Neuronal stem cell (in vitro differentiated cells): ENCODE data around the gene SHE.
A peak's percentile ranks its signal among the peaks of the same experiment; 100 is the strongest.
"Not testable (repeated sequence)": the region's sequence is repeated elsewhere in the genome, so short reads cannot be mapped to it uniquely, and the experiment has no call there.

Experiments used
- DNase-seq: peaks from one replicate; pipeline ENCODE4 v3.0.0-alpha.2; 2013; ENCODE audit warnings: low spot score
- H2AFZ ChIP-seq: one replicate; pipeline ENCODE4 v1.6.1; 2013; ENCODE audit warnings: mild to moderate bottlenecking, low read length, inconsistent platforms
- H2AK5ac ChIP-seq: 2 replicates; pipeline ENCODE4 v1.6.1; 2013; ENCODE audit warnings: low read depth, mild to moderate bottlenecking, inconsistent platforms, low read length, moderate library complexity, mixed read lengths
- H2BK120ac ChIP-seq: 2 replicates; pipeline ENCODE4 v1.6.1; 2013; ENCODE audit warnings: low read depth, mild to moderate bottlenecking, inconsistent platforms, low read length, moderate library complexity, mixed read lengths
- H2BK12ac ChIP-seq: one replicate; pipeline ENCODE4 v1.6.1; 2013; ENCODE audit warnings: low read length, inconsistent platforms
- H2BK15ac ChIP-seq: 2 replicates; pipeline ENCODE4 v1.6.1; 2013; ENCODE audit warnings: mild to moderate bottlenecking, low read length, inconsistent platforms, mixed read lengths
- H2BK5ac ChIP-seq: one replicate; pipeline ENCODE4 v1.6.1; 2013; ENCODE audit warnings: inconsistent platforms, mild to moderate bottlenecking, low read length, moderate library complexity
- H3K14ac ChIP-seq: one replicate; pipeline ENCODE4 v1.6.1; 2013; ENCODE audit warnings: low read length, inconsistent platforms
- H3K18ac ChIP-seq: 2 replicates; pipeline ENCODE4 v1.6.1; 2013; ENCODE audit warnings: low read length, inconsistent platforms
- H3K23ac ChIP-seq: 2 replicates; pipeline ENCODE4 v1.6.1; 2013; ENCODE audit warnings: low read depth, mild to moderate bottlenecking, mixed read lengths, low read length, inconsistent platforms; ENCODE audit not compliant: poor library complexity
- H3K27ac ChIP-seq: replicated peaks from 3 replicates; pipeline ENCODE4 v1.5.1; 2013; ENCODE audit warnings: low read length, inconsistent platforms
- H3K27me3 ChIP-seq, 3 experiments: 2 replicates each; pipeline ENCODE4 v1.6.1; 2013; ENCODE audit warnings: low read length in 3 of 3, mild to moderate bottlenecking in 2 of 3, inconsistent platforms in 1 of 3, low read depth in 1 of 3, mixed read lengths in 1 of 3, moderate library complexity in 1 of 3; ENCODE audit not compliant: control insufficient read depth in 3 of 3, insufficient read depth in 3 of 3
- H3K36me3 ChIP-seq, 2 donors: replicated peaks in 1 of 2; 2 replicates each; pipeline ENCODE4 v1.6.1; 2013; ENCODE audit warnings: low read length in 2 of 2; ENCODE audit not compliant: control insufficient read depth in 2 of 2, insufficient read depth in 2 of 2
- H3K4ac ChIP-seq: 2 replicates; pipeline ENCODE4 v1.6.1; 2013; ENCODE audit warnings: inconsistent platforms, mild to moderate bottlenecking, low read length, moderate library complexity
- H3K4me1 ChIP-seq, 2 donors: 1 replicate in 1 of 2; 2 replicates in 1 of 2; pipeline ENCODE4 v1.6.1; 2013; ENCODE audit warnings: low read length in 2 of 2, low read depth in 1 of 2; ENCODE audit not compliant: control insufficient read depth in 2 of 2, insufficient read depth in 1 of 2
- H3K4me2 ChIP-seq: one replicate; pipeline ENCODE4 v1.6.1; 2013; ENCODE audit warnings: mild to moderate bottlenecking, low read length, inconsistent platforms; ENCODE audit not compliant: insufficient read depth, poor library complexity, severe bottlenecking
- H3K4me3 ChIP-seq, 2 donors: 2 replicates each; pipeline ENCODE4 v1.5.1; 2013; ENCODE audit warnings: low read length in 2 of 2, mild to moderate bottlenecking in 2 of 2, inconsistent platforms in 1 of 2, moderate library complexity in 1 of 2
- H3K79me1 ChIP-seq: one replicate; pipeline ENCODE4 v1.6.1; 2013; ENCODE audit warnings: low read depth, mild to moderate bottlenecking, inconsistent platforms, low read length, moderate library complexity
- H3K9ac ChIP-seq: one replicate; pipeline ENCODE4 v1.6.1; 2013; ENCODE audit warnings: mild to moderate bottlenecking, low read depth, low read length, inconsistent platforms; ENCODE audit not compliant: poor library complexity
- H3K9me3 ChIP-seq, 2 donors: replicated peaks in 1 of 2; 2 replicates each; pipeline versions ENCODE3 to v1.6.1; 2013; ENCODE audit warnings: low read length in 2 of 2, mild to moderate bottlenecking in 2 of 2, inconsistent platforms in 1 of 2, low read depth in 1 of 2, mixed read lengths in 1 of 2, moderate library complexity in 1 of 2; ENCODE audit not compliant: control insufficient read depth in 2 of 2, insufficient read depth in 1 of 2
- H4K8ac ChIP-seq: one replicate; pipeline ENCODE4 v1.6.1; 2013; ENCODE audit warnings: low read depth, mild to moderate bottlenecking, inconsistent platforms, low read length, moderate library complexity
- H4K91ac ChIP-seq: one replicate; pipeline ENCODE4 v1.6.1; 2013; ENCODE audit warnings: low read length, low read depth, mild to moderate bottlenecking, inconsistent platforms; ENCODE audit not compliant: poor library complexity
- WGBS, 2 donors: extraction: QIAGEN DNeasy Blood & Tissue Kit; methylation state at CpG; one replicate each; pipeline ENCODE4 v1.1.7; 2013; ENCODE audit warnings: missing lambda C conversion rate in 2 of 2, mixed read lengths in 1 of 2; ENCODE audit not compliant: insufficient read length in 2 of 2, insufficient replicate concordance in 1 of 2; ENCODE audit errors: extremely low coverage in 2 of 2; 5-methylcytosine and 5-hydroxymethylcytosine counted together

The SHE gene

DNA sequence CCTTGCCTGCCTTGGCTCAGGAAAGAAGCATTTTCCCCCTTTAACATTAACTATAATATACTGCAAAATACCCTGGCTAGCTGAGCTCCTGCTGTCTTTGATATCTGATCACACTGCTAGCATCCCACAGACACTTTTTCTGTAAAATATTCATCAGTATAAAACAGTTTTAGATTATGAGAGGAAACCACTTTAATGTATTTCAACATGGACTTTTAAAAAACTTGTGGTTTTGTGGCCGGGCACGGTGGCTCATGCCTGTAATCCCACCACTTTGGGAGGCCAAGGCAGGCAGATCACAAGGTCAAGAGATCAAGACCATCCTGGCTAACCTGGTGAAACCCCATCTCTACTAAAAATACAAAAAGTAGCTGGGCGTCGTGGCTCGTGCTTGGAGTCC is 15.5 kb downstream of the SHE start:
- not testable (repeated sequence) for H2AK5ac ChIP-seq, H3K36me3 ChIP-seq, H2BK120ac ChIP-seq, H3K79me1 ChIP-seq, H2BK5ac ChIP-seq, H2BK15ac ChIP-seq, H3K23ac ChIP-seq, DNase-seq, H3K9me3 ChIP-seq, H3K18ac ChIP-seq, H2BK12ac ChIP-seq, H3K4me2 ChIP-seq, H4K8ac ChIP-seq, H4K91ac ChIP-seq, H3K4me1 ChIP-seq, H3K4ac ChIP-seq, H3K4me3 ChIP-seq, H3K27ac ChIP-seq, H3K9ac ChIP-seq, H3K14ac ChIP-seq
- Histone ChIP-seq H3K27me3 (peaks cover 0 to 25% (median 0%) of the 10 kb centered on the region in 3 experiments), H2AFZ (peak overlapping the region; percentile 6)
- WGBS, 2 donors = no CpG with 5 or more reads among the region's 5 CpGs

GRCh38 chr1:154485910-154486496 is 16.2 kb downstream of the SHE start:
- peaks cover 0 to 17% (median 0%) of the 10 kb centered on the region in 3 experiments for H3K27me3 ChIP-seq
- H3K4me3 ChIP-seq = no peak overlapping the region
- no peak overlapping the region for H2BK15ac ChIP-seq
- H3K4me1 ChIP-seq = peaks cover 3 to 6% of the 10 kb centered on the region in 2 donors
- no peak overlapping the region for H4K91ac ChIP-seq
- H2AFZ ChIP-seq = peak overlapping the region; percentile 6
- H3K9me3 ChIP-seq = no peaks in the 10 kb centered on the region
- WGBS, 2 donors = no CpG with 5 or more reads among the region's 7 CpGs
- H3K36me3 ChIP-seq = no peaks in the 10 kb centered on the region
- no peak overlapping the region for H3K27ac ChIP-seq
- no peaks in the 10 kb centered on the region for H3K79me1 ChIP-seq
- DNase-seq = no peak
- no peak overlapping the region for H2BK5ac ChIP-seq
- H3K14ac ChIP-seq = no peak overlapping the region
- no peak overlapping the region for H4K8ac ChIP-seq
- H2BK12ac ChIP-seq = no peak overlapping the region
- no peak overlapping the region for H3K4ac ChIP-seq
- H3K18ac ChIP-seq = no peak overlapping the region
- H3K9ac ChIP-seq = no peak overlapping the region
- no peak overlapping the region for H2BK120ac ChIP-seq
- no peak overlapping the region for H3K4me2 ChIP-seq
- H3K23ac ChIP-seq = no peak overlapping the region
- no peak overlapping the region for H2AK5ac ChIP-seq

DNA sequence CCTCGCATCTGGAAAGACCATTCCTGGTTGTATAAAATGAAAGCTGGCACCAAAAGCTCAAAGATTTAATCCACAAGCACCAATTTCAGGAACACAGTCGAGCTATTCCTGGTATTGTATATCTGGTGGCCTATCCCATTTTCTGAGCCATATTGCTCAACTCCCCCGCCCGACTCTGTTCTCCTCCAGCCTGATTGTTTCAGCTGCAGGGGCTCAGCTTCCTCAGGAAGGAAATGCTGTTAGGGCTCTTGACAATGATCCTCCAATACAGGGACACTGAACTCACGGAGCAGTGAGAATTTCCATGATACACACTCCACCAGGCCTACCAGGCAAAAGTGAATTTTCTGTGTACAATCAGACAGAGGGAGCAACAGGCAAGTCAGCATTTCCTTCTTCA is 17.1 kb downstream of the SHE start:
- Histone ChIP-seq H2BK120ac (no peak overlapping the region), H2BK15ac (no peak overlapping the region), H4K91ac (no peak overlapping the region), H3K14ac (no peak overlapping the region), H3K9ac (no peak overlapping the region), H3K4ac (no peak overlapping the region), H3K23ac (no peak overlapping the region), H3K4me1 (peaks cover 6 to 10% of the 10 kb centered on the region in 2 donors), H2AK5ac (no peak overlapping the region), H4K8ac (no peak overlapping the region), H3K9me3 (no peaks in the 10 kb centered on the region), H3K27me3 (peaks cover 0 to 8% (median 0%) of the 10 kb centered on the region in 3 experiments), H3K36me3 (no peaks in the 10 kb centered on the region), H2BK5ac (no peak overlapping the region), H3K79me1 (no peaks in the 10 kb centered on the region), H3K27ac (no peak overlapping the region), H2AFZ (peak overlapping the region; percentile 43), H3K18ac (no peak overlapping the region), H3K4me2 (no peak overlapping the region), H2BK12ac (no peak overlapping the region), H3K4me3 (no peak overlapping the region)
- WGBS, 2 donors = no CpG with 5 or more reads among the region's 5 CpGs
- DNase-seq = no peak

DNA sequence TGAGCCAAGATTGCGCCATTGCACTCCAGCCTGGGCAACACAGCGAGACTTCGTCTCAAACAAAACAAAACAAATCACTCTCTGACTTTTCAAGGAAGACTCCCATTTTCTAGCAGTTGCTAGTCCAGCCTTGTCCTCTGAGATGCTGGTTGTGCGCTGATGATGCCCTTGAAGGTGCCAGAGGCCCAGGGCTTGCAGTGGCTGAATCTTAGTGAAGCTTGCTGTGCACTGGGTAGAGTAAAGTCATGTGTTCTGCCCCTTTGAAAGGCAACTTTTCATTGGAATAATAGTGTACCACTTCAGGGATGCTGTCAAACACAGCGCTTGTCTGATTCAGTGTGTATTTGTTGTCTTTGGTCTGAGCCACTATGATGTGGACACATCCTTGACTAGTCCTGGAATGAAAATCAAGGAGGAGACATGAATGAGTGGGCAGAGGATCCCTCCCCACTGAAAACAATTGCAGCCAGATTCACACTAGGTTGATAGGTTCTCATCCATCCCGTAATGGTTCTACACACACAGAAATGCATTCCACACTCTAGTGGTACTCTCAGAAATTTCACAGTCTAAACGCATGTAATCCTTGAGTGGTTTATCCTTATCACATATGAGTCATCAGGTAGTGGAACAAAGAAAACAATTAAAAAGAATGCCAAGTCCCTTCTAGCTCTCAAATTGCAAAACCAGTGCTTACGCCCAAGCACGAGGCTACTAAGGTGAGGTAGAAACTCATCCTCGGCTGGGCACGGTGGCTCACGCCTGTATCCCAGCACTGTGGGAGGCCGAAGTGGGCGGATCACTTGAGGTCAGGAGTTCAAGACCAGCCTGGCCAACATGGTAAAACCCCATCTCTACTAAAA is 18.0 kb downstream of the SHE start:
- no peak overlapping the region for H4K91ac ChIP-seq

More for the DNA sequence above, 18.0 kb downstream of the SHE start:
- Histone ChIP-seq H2AFZ (no peak overlapping the region), H4K8ac (no peak overlapping the region), H3K27ac (no peak overlapping the region), H2BK5ac (no peak overlapping the region), H3K36me3 (no peaks in the 10 kb centered on the region), H2BK12ac (no peak overlapping the region), H3K4ac (no peak overlapping the region), H2AK5ac (no peak overlapping the region), H3K23ac (no peak overlapping the region), H3K4me1 (peaks cover 6 to 12% of the 10 kb centered on the region in 2 donors), H3K9ac (no peak overlapping the region), H2BK120ac (no peak overlapping the region), H3K79me1 (no peaks in the 10 kb centered on the region), H3K27me3 (peaks cover 0 to under 1% (median 0%) of the 10 kb centered on the region in 3 experiments), H3K18ac (no peak overlapping the region), H3K9me3 (no peaks in the 10 kb centered on the region), H3K4me3 (no peak overlapping the region), H3K14ac (no peak overlapping the region), H2BK15ac (no peak overlapping the region), H3K4me2 (no peak overlapping the region)
- DNase-seq = no peak
- no CpG with 5 or more reads among the region's 14 CpGs for WGBS, 2 donors
